ENCODE data around the gene LUC7L3. TPM values are rescaled to one million over a fixed set of nuclear protein-coding genes. Genes with fewer than 3 reads are reported as not detected.
"Not testable (repeated sequence)": the region's sequence is repeated elsewhere in the genome, so short reads cannot be mapped to it uniquely, and the experiment has no call there.

LUC7L3 gene
- total RNA-seq, 4 donors from 2014 or later: 31.6 to 70.2 (median 51.6) TPM

- 63 to 73% methylated on average over 8 to 9 of the region's 9 CpGs for WGBS, 2 donors
- TF ChIP-seq, protein P1, sequence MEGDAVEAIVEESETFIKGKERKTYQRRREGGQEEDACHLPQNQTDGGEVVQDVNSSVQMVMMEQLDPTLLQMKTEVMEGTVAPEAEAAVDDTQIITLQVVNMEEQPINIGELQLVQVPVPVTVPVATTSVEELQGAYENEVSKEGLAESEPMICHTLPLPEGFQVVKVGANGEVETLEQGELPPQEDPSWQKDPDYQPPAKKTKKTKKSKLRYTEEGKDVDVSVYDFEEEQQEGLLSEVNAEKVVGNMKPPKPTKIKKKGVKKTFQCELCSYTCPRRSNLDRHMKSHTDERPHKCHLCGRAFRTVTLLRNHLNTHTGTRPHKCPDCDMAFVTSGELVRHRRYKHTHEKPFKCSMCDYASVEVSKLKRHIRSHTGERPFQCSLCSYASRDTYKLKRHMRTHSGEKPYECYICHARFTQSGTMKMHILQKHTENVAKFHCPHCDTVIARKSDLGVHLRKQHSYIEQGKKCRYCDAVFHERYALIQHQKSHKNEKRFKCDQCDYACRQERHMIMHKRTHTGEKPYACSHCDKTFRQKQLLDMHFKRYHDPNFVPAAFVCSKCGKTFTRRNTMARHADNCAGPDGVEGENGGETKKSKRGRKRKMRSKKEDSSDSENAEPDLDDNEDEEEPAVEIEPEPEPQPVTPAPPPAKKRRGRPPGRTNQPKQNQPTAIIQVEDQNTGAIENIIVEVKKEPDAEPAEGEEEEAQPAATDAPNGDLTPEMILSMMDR (IDR thresholded peaks at IDR 0.05): no peak
- TF ChIP-seq POLR2A (IDR thresholded peaks at IDR 0.05): no peak
- intact Hi-C loops (cut with DNase I; ENCODE audit: low total_unique reads): no loop called here
- no peak overlapping the region for H3K4me3 ChIP-seq (ENCODE audit: low read depth, poor library complexity, severe bottlenecking)
- no peak for DNase-seq (ENCODE audit: low spot score in 2 of 2)
Observed at GRCh38 chr17:50799582-50799981, 80.2 kb downstream of the LUC7L3 start.

DNA sequence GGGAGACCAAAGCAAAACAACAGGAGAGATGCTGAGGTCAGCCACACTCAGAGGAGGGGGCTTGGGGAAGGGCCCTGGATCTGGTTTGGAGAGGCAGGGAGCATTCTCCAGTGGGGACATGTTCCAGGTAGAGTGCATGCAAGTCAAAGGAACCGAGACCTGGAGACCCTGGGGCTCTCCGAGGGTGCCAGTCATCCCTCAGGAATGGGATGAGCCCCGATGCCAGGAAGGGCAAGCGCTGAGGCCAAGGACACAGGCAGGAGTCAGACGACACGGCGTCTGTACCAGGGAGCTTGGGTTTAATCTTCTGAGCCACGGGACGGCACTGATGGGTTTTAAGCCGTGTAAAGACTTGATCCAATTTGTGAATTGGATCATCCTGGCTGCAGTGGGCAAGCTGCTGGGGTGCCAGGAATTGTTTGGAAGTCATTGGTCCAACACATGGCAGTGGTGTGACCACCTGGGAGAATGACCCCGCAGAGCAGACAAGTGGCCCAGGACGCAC is 80.8 kb downstream of the LUC7L3 start:
- no peak for DNase-seq (ENCODE audit: low spot score in 2 of 2)
- 66% methylated on average over 12 of the region's 12 CpGs for WGBS, 2 donors
- intact Hi-C loops (cut with DNase I; ENCODE audit: low total_unique reads): no loop called here
- H3K4me3 ChIP-seq (ENCODE audit: low read depth, poor library complexity, severe bottlenecking): no peak overlapping the region
- TF ChIP-seq POLR2A (IDR thresholded peaks at IDR 0.05): no peak
- TF ChIP-seq, protein P1 (IDR thresholded peaks at IDR 0.05): no peak

GRCh38 chr17:50802609-50803571 is 83.5 kb downstream of the LUC7L3 start:
- intact Hi-C loops (cut with DNase I; ENCODE audit: low total_unique reads): no loop called here
- WGBS, 2 donors: 57 to 62% methylated on average over 12 of the region's 12 CpGs
- H3K4me3 ChIP-seq (ENCODE audit: low read depth, poor library complexity, severe bottlenecking): no peak overlapping the region
- DNase-seq (ENCODE audit: low spot score in 2 of 2): no peak
- TF ChIP-seq, protein P1 (IDR thresholded peaks at IDR 0.05): no peak
- no peak for TF ChIP-seq POLR2A (IDR thresholded peaks at IDR 0.05)

DNA sequence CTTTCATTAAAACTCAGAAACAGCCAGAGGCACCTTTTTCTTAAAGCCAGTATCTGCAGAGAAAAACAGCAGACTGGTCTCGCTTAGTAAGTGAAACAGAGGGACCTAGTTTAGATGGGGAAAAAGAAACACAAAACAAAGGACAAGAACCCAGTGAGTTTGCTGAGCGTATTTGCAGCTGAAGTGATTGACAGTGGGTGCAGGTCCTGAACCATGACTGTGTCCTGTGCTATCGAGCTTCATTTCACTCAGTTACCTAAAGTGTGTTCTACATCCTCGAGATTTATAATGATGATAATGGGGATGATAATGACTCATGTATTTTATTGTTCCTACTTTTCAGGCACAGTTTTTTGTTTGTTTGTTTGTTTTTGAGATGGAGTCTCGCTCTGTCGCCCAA is 84.3 kb downstream of the LUC7L3 start:
- intact Hi-C loops (cut with DNase I; ENCODE audit: low total_unique reads): no loop called here
- no peak for TF ChIP-seq POLR2A (IDR thresholded peaks at IDR 0.05)
- TF ChIP-seq, protein P1 (IDR thresholded peaks at IDR 0.05): no peak
- DNase-seq (ENCODE audit: low spot score in 2 of 2): no peak
- no peak overlapping the region for H3K4me3 ChIP-seq (ENCODE audit: low read depth, poor library complexity, severe bottlenecking)
- WGBS, 2 donors: 58 to 59% methylated on average over 6 of the region's 6 CpGs

GRCh38 chr17:50804749-50805475 is 85.5 kb downstream of the LUC7L3 start:
- 94 to 95% methylated on average over 13 of the region's 13 CpGs for WGBS, 2 donors

DNA sequence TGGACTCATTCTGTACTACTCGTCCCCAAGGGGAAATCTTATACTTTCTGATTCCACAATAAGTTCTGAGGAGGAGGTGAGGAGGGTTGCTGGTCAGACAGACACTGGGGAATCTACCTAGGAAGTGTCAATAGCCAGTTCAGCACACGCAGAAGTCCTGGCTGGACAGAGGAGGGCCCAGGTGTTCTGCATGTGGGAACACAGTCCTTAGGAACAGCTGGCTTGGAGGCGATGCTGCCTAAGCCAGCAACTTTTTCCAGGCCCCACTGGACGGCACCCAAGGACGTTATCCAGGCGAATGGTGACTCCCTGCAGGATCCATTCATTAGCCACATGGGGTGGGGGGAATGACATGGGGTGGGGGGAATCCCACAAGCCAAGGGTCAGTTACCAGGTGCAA is 86.1 kb downstream of the LUC7L3 start:
- intact Hi-C loops (cut with DNase I; ENCODE audit: low total_unique reads): no loop called here
- TF ChIP-seq POLR2A (IDR thresholded peaks at IDR 0.05): no peak
- TF ChIP-seq, protein P1 (IDR thresholded peaks at IDR 0.05): no peak
- H3K4me3 ChIP-seq (ENCODE audit: low read depth, poor library complexity, severe bottlenecking): no peak overlapping the region
- WGBS, 2 donors: 58 to 66% methylated on average over 6 of the region's 6 CpGs
- DNase-seq (ENCODE audit: low spot score in 2 of 2): no peak

More at GRCh38 chr17:50804749-50805475, 85.5 kb downstream of the LUC7L3 start:
- H3K4me3 ChIP-seq (ENCODE audit: low read depth, poor library complexity, severe bottlenecking); DNase-seq (ENCODE audit: low spot score in 2 of 2); intact Hi-C loops (cut with DNase I; ENCODE audit: low total_unique reads): not testable (repeated sequence)

Measured in lower leg skin (tissue), 4 donors.